Measurements from ENCODE around the gene HAUS8. TPM values are rescaled to one million over a fixed set of nuclear protein-coding genes. Genes with fewer than 3 reads are reported as not detected.

The HAUS8 gene
- polyA plus RNA-seq, 1 donor from 2014 or later = 3.6 TPM

GRCh38 chr19:17113127-17113785, 38.0 kb upstream of the HAUS8 start:
- no peak overlapping the region for H3K4me2 ChIP-seq (ENCODE audit: low read length)
- H3K36me3 ChIP-seq (ENCODE audit: insufficient read depth, low read length) = no peaks in the 10 kb centered on the region
- no peaks in the 10 kb centered on the region for H3K27me3 ChIP-seq (ENCODE audit: insufficient read depth, low read depth, low read length)
- H4K20me1 ChIP-seq (ENCODE audit: insufficient read depth) = no peaks in the 10 kb centered on the region
- H3K79me2 ChIP-seq (replicated peaks; ENCODE audit: insufficient read depth, low read length) = no peaks in the 10 kb centered on the region
- H3K9me3 ChIP-seq (ENCODE audit: low read length) = no peaks in the 10 kb centered on the region
- no peak overlapping the region for H2AFZ ChIP-seq (ENCODE audit: low read depth, low read length)
- H3F3A ChIP-seq (ENCODE audit: insufficient read depth, low read length, poor library complexity, severe bottlenecking) = no peaks in the 10 kb centered on the region
- no peak overlapping the region for H3K27ac ChIP-seq (ENCODE audit: low read length)
- no peak overlapping the region for H3K9ac ChIP-seq (ENCODE audit: low read length)
- no peaks in the 10 kb centered on the region for H3K9me2 ChIP-seq (ENCODE audit: insufficient read depth, low read length)
- no peak overlapping the region for H3K4me3 ChIP-seq (ENCODE audit: low read length)
- TF ChIP-seq RAD21 (conservative IDR thresholded peaks at IDR 0.05) (no peak), POLR2AphosphoS5 (IDR thresholded peaks at IDR 0.05) (no peak), SMC3 (conservative IDR thresholded peaks at IDR 0.05; ENCODE audit: poor library complexity) (no peak), EP300 (conservative IDR thresholded peaks at IDR 0.05; ENCODE audit: poor library complexity, severe bottlenecking) (no peak), MXI1 (conservative IDR thresholded peaks at IDR 0.05; ENCODE audit: poor library complexity, severe bottlenecking) (no peak), TAF1 (IDR thresholded peaks at IDR 0.05; ENCODE audit: low read depth) (no peak), CTCF (IDR thresholded peaks at IDR 0.05; ENCODE audit: poor library complexity, severe bottlenecking) (no peak), REST (IDR thresholded peaks at IDR 0.05; ENCODE audit: borderline replicate concordance) (no peak), EZH2 (IDR thresholded peaks at IDR 0.05; ENCODE audit: borderline replicate concordance, insufficient read depth, low read length, poor library complexity, severe bottlenecking) (no peak)

GRCh38 chr19:17112700-17113099, 37.4 kb upstream of the HAUS8 start:
- no peak overlapping the region for H2AFZ ChIP-seq (ENCODE audit: low read depth, low read length)
- no peak overlapping the region for H3K27ac ChIP-seq (ENCODE audit: low read length)
- no peak overlapping the region for H3K4me2 ChIP-seq (ENCODE audit: low read length)
- no peaks in the 10 kb centered on the region for H3K27me3 ChIP-seq (ENCODE audit: insufficient read depth, low read depth, low read length)
- H3K9ac ChIP-seq (ENCODE audit: low read length) = no peak overlapping the region
- no peaks in the 10 kb centered on the region for H4K20me1 ChIP-seq (ENCODE audit: insufficient read depth)
- H3K36me3 ChIP-seq (ENCODE audit: insufficient read depth, low read length) = no peaks in the 10 kb centered on the region
- no peak overlapping the region for H3K4me3 ChIP-seq (ENCODE audit: low read length)
- H3K79me2 ChIP-seq (replicated peaks; ENCODE audit: insufficient read depth, low read length) = no peaks in the 10 kb centered on the region
- no peaks in the 10 kb centered on the region for H3F3A ChIP-seq (ENCODE audit: insufficient read depth, low read length, poor library complexity, severe bottlenecking)
- no peaks in the 10 kb centered on the region for H3K9me2 ChIP-seq (ENCODE audit: insufficient read depth, low read length)
- TF ChIP-seq CTCF (IDR thresholded peaks at IDR 0.05; ENCODE audit: poor library complexity, severe bottlenecking) (no peak), POLR2AphosphoS5 (IDR thresholded peaks at IDR 0.05) (no peak), MXI1 (conservative IDR thresholded peaks at IDR 0.05; ENCODE audit: poor library complexity, severe bottlenecking) (no peak), EP300 (conservative IDR thresholded peaks at IDR 0.05; ENCODE audit: poor library complexity, severe bottlenecking) (no peak), SMC3 (conservative IDR thresholded peaks at IDR 0.05; ENCODE audit: poor library complexity) (no peak), TAF1 (IDR thresholded peaks at IDR 0.05; ENCODE audit: low read depth) (no peak), RAD21 (conservative IDR thresholded peaks at IDR 0.05) (no peak), REST (IDR thresholded peaks at IDR 0.05; ENCODE audit: borderline replicate concordance) (no peak), EZH2 (IDR thresholded peaks at IDR 0.05; ENCODE audit: borderline replicate concordance, insufficient read depth, low read length, poor library complexity, severe bottlenecking) (no peak)
- H3K9me3 ChIP-seq (ENCODE audit: low read length) = no peaks in the 10 kb centered on the region

Measured in neural cell (in vitro differentiated cells).